Activated naive CD8-positive, alpha-beta T cell (primary cell): ENCODE results near the gene KCTD12.

Experiments
- H3K27ac Mint-ChIP-seq: one replicate; pipeline ENCODE4 v1.8.0; 2021; ENCODE audit warnings: mixed read lengths
- H3K27me3 Mint-ChIP-seq: one replicate; pipeline ENCODE4 v1.8.0; 2021; ENCODE audit warnings: mixed read lengths
- H3K36me3 Mint-ChIP-seq: one replicate; pipeline ENCODE4 v1.8.0; 2021; ENCODE audit warnings: mixed read lengths
- H3K4me1 Mint-ChIP-seq: one replicate; pipeline ENCODE4 v1.8.0; 2021; ENCODE audit warnings: low read depth, mixed read lengths
- H3K4me3 Mint-ChIP-seq: one replicate; pipeline ENCODE4 v1.8.0; 2021; ENCODE audit warnings: mild to moderate bottlenecking, mixed read lengths
- H3K9me3 Mint-ChIP-seq: one replicate; pipeline ENCODE4 v1.8.0; 2021; ENCODE audit warnings: low read depth, mixed read lengths

Gene KCTD12

GRCh38 chr13:76853921-76854608 lies 32.1 kb downstream of the KCTD12 start:
- Mint-ChIP-seq H3K36me3 (peaks cover 4% of the 10 kb centered on the region), H3K27ac (no peak overlapping the region), H3K27me3 (no peaks in the 10 kb centered on the region), H3K4me3 (no peak overlapping the region), H3K4me1 (peaks cover 2% of the 10 kb centered on the region), H3K9me3 (peaks cover 1% of the 10 kb centered on the region)

- Mint-ChIP-seq H3K9me3 (no peaks in the 10 kb centered on the region), H3K36me3 (peaks cover 3% of the 10 kb centered on the region), H3K27ac (no peak overlapping the region), H3K4me3 (no peak overlapping the region), H3K27me3 (no peaks in the 10 kb centered on the region), H3K4me1 (peaks cover 2% of the 10 kb centered on the region)
Observed at GRCh38 chr13:76853481-76853880, 32.7 kb downstream of the KCTD12 start.

- Mint-ChIP-seq H3K4me1 (peaks cover 2% of the 10 kb centered on the region), H3K9me3 (no peaks in the 10 kb centered on the region), H3K4me3 (no peak overlapping the region), H3K27me3 (no peaks in the 10 kb centered on the region), H3K36me3 (peaks cover 3% of the 10 kb centered on the region), H3K27ac (no peak overlapping the region)
Observed at GRCh38 chr13:76852986-76853385, 33.2 kb downstream of the KCTD12 start.

GRCh38 chr13:76851961-76852360 lies 34.2 kb downstream of the KCTD12 start:
- H3K4me3 Mint-ChIP-seq: no peak overlapping the region
- H3K27ac Mint-ChIP-seq: no peak overlapping the region
- no peaks in the 10 kb centered on the region for H3K27me3 Mint-ChIP-seq
- H3K36me3 Mint-ChIP-seq: no peaks in the 10 kb centered on the region
- peaks cover 2% of the 10 kb centered on the region for H3K4me1 Mint-ChIP-seq
- H3K9me3 Mint-ChIP-seq: no peaks in the 10 kb centered on the region

- H3K27me3 Mint-ChIP-seq: no peaks in the 10 kb centered on the region
- H3K27ac Mint-ChIP-seq: no peak overlapping the region
- H3K9me3 Mint-ChIP-seq: no peaks in the 10 kb centered on the region
- no peaks in the 10 kb centered on the region for H3K36me3 Mint-ChIP-seq
- H3K4me3 Mint-ChIP-seq: no peak overlapping the region
- H3K4me1 Mint-ChIP-seq: no peaks in the 10 kb centered on the region
Observed at GRCh38 chr13:76849493-76849892, 36.7 kb downstream of the KCTD12 start.

GRCh38 chr13:76848596-76848995 lies 37.6 kb downstream of the KCTD12 start:
- H3K4me3 Mint-ChIP-seq: no peak overlapping the region
- H3K27ac Mint-ChIP-seq: no peak overlapping the region
- H3K4me1 Mint-ChIP-seq: no peaks in the 10 kb centered on the region
- no peaks in the 10 kb centered on the region for H3K36me3 Mint-ChIP-seq
- H3K9me3 Mint-ChIP-seq: no peaks in the 10 kb centered on the region
- H3K27me3 Mint-ChIP-seq: no peaks in the 10 kb centered on the region

GRCh38 chr13:76846363-76846762 lies 39.8 kb downstream of the KCTD12 start:
- H3K9me3 Mint-ChIP-seq: no peaks in the 10 kb centered on the region
- H3K4me1 Mint-ChIP-seq: no peaks in the 10 kb centered on the region
- H3K27me3 Mint-ChIP-seq: peaks cover 5% of the 10 kb centered on the region
- no peak overlapping the region for H3K27ac Mint-ChIP-seq
- H3K36me3 Mint-ChIP-seq: peaks cover 4% of the 10 kb centered on the region
- H3K4me3 Mint-ChIP-seq: no peak overlapping the region

GRCh38 chr13:76845865-76846264 lies 40.3 kb downstream of the KCTD12 start:
- Mint-ChIP-seq H3K4me1 (no peaks in the 10 kb centered on the region), H3K36me3 (peaks cover 4% of the 10 kb centered on the region), H3K9me3 (no peaks in the 10 kb centered on the region), H3K27ac (no peak overlapping the region), H3K27me3 (peaks cover 5% of the 10 kb centered on the region), H3K4me3 (no peak overlapping the region)

GRCh38 chr13:76845367-76845766 lies 40.8 kb downstream of the KCTD12 start:
- H3K9me3 Mint-ChIP-seq: no peaks in the 10 kb centered on the region
- peaks cover 4% of the 10 kb centered on the region for H3K36me3 Mint-ChIP-seq
- H3K4me1 Mint-ChIP-seq: no peaks in the 10 kb centered on the region
- H3K27ac Mint-ChIP-seq: no peak overlapping the region
- H3K27me3 Mint-ChIP-seq: peaks cover 5% of the 10 kb centered on the region
- no peak overlapping the region for H3K4me3 Mint-ChIP-seq

- Mint-ChIP-seq H3K4me1 (no peaks in the 10 kb centered on the region), H3K4me3 (no peak overlapping the region), H3K27me3 (peaks cover 9% of the 10 kb centered on the region), H3K27ac (no peak overlapping the region), H3K9me3 (no peaks in the 10 kb centered on the region), H3K36me3 (peaks cover 4% of the 10 kb centered on the region)
Observed at GRCh38 chr13:76837801-76838200, 48.4 kb downstream of the KCTD12 start.

- no peaks in the 10 kb centered on the region for H3K36me3 Mint-ChIP-seq
- no peak overlapping the region for H3K4me3 Mint-ChIP-seq
- no peak overlapping the region for H3K27ac Mint-ChIP-seq
- H3K9me3 Mint-ChIP-seq: no peaks in the 10 kb centered on the region
- H3K4me1 Mint-ChIP-seq: no peaks in the 10 kb centered on the region
- H3K27me3 Mint-ChIP-seq: peaks cover 4% of the 10 kb centered on the region
Observed at GRCh38 chr13:76836311-76836710, 49.9 kb downstream of the KCTD12 start.

GRCh38 chr13:76833441-76833954 lies 52.7 kb downstream of the KCTD12 start:
- Mint-ChIP-seq H3K4me1 (peaks cover 3% of the 10 kb centered on the region), H3K36me3 (no peaks in the 10 kb centered on the region), H3K27me3 (peaks cover 6% of the 10 kb centered on the region), H3K27ac (no peak overlapping the region), H3K9me3 (no peaks in the 10 kb centered on the region), H3K4me3 (no peak overlapping the region)

- no peaks in the 10 kb centered on the region for H3K9me3 Mint-ChIP-seq
- H3K27me3 Mint-ChIP-seq: peaks cover 6% of the 10 kb centered on the region
- peaks cover 6% of the 10 kb centered on the region for H3K4me1 Mint-ChIP-seq
- no peak overlapping the region for H3K27ac Mint-ChIP-seq
- H3K4me3 Mint-ChIP-seq: no peak overlapping the region
- no peaks in the 10 kb centered on the region for H3K36me3 Mint-ChIP-seq
Observed at GRCh38 chr13:76832258-76832988, 53.8 kb downstream of the KCTD12 start.

GRCh38 chr13:76830805-76831204 lies 55.4 kb downstream of the KCTD12 start:
- no peak overlapping the region for H3K27ac Mint-ChIP-seq
- no peaks in the 10 kb centered on the region for H3K36me3 Mint-ChIP-seq
- H3K4me3 Mint-ChIP-seq: no peak overlapping the region
- H3K9me3 Mint-ChIP-seq: no peaks in the 10 kb centered on the region
- H3K4me1 Mint-ChIP-seq: peaks cover 6% of the 10 kb centered on the region
- H3K27me3 Mint-ChIP-seq: peaks cover 2% of the 10 kb centered on the region
